ENCODE results near the gene LIMK1. TPM values are rescaled to one million over a fixed set of nuclear protein-coding genes. Genes with fewer than 3 reads are reported as not detected.
"Not testable (repeated sequence)": the region's sequence is repeated elsewhere in the genome, so short reads cannot be mapped to it uniquely, and the experiment has no call there.

Gene LIMK1
- total RNA-seq, 6 experiments from 2014 or later: 57.8 to 75.6 (median 67.2) TPM

DNA sequence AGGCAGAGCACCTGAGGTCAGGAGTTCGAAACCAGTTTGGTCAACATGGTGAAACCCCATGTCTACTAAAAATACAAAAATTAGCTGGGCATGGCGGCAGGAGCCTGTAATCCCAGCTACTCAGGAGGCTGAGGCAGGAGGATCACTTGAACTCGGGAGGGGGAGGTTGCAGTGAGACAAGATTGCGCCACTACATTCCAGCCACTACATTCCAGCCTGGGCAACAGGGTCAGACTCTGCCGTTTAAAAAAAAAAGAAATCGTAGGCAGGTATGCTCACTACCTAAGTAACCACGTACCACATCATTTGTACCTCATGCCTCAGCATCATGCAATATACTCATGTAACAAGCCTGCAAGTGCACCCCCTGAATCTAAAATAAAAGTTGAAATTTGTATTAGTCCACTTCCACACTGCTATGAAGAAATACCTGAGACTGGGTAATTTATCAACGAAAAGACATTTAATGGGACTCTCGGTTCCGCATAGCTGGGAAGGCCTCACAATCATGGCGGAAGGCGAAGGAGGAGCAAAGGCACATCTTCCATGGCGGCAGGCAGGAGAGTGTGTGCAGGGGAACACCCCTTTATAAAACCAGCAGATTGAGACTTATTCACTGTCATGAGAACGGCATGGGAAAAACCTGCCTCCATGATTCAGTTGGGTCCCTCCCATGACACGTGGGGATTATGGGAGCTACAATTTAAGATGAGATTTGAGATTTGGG, 82.4 kb downstream of the LIMK1 start:
- H3K4me3 Mint-ChIP-seq: no peak overlapping the region
- no peaks in the 10 kb centered on the region; the same call in 1 of the 2 replicates for H3K9me3 Mint-ChIP-seq
- H3K27ac Mint-ChIP-seq: no peak overlapping the region

DNA sequence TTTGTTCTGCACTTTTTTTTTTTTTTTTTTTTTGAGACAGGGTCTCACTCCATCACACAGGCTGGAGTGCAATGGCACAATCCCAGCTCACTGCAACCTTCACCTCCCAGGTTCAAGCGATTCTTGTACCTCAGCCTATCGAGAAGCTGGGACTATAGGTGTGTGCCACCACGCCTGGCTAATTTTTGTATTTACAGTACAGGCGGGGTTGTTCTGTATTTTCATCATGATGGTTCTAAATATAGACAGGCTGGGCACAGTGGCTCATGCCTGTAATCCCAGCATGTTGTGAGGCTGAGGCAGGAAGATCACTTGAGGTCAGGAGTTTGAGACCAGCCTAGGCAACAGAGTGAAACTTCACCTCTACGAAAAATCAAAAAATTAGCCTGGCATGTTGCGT, 83.7 kb downstream of the LIMK1 start:
- DNase-seq; H3K27ac Mint-ChIP-seq; H3K9me3 Mint-ChIP-seq; H3K36me3 Mint-ChIP-seq (ENCODE audit: low read depth); H3K4me3 Mint-ChIP-seq; H3K4me1 Mint-ChIP-seq (ENCODE audit: low read depth); H3K27me3 Mint-ChIP-seq (ENCODE audit: insufficient read depth): not testable (repeated sequence)

More for the DNA sequence above, 82.4 kb downstream of the LIMK1 start:
- no peaks in the 10 kb centered on the region for H3K4me1 Mint-ChIP-seq (ENCODE audit: low read depth)
- H3K36me3 Mint-ChIP-seq (ENCODE audit: low read depth): no peaks in the 10 kb centered on the region
- TF ChIP-seq, protein P1, sequence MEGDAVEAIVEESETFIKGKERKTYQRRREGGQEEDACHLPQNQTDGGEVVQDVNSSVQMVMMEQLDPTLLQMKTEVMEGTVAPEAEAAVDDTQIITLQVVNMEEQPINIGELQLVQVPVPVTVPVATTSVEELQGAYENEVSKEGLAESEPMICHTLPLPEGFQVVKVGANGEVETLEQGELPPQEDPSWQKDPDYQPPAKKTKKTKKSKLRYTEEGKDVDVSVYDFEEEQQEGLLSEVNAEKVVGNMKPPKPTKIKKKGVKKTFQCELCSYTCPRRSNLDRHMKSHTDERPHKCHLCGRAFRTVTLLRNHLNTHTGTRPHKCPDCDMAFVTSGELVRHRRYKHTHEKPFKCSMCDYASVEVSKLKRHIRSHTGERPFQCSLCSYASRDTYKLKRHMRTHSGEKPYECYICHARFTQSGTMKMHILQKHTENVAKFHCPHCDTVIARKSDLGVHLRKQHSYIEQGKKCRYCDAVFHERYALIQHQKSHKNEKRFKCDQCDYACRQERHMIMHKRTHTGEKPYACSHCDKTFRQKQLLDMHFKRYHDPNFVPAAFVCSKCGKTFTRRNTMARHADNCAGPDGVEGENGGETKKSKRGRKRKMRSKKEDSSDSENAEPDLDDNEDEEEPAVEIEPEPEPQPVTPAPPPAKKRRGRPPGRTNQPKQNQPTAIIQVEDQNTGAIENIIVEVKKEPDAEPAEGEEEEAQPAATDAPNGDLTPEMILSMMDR (IDR thresholded peaks at IDR 0.05): no peak
- H3K27me3 Mint-ChIP-seq (ENCODE audit: insufficient read depth): peaks cover 3% of the 10 kb centered on the region; the same call in 1 of the 2 replicates
- DNase-seq: no peak

Other genes starting within 250 kb of the LIMK1 start
- gene METTL27, start 241.3 kb upstream of the LIMK1 start, total RNA-seq (2021; fragmentation: NEBNext Ultra II Directional; extraction: Animal tissue kit (Norgen Biotek cat#: 25700)): 1 to 10 TPM; 3.9 to 7.2 (median 6.0) TPM
- gene TMEM270, start 222.6 kb upstream of the LIMK1 start, total RNA-seq (2021; fragmentation: NEBNext Ultra II Directional; extraction: Animal tissue kit (Norgen Biotek cat#: 25700)): not detected
- gene ELN, start 55.6 kb upstream of the LIMK1 start, total RNA-seq (2021; fragmentation: NEBNext Ultra II Directional; extraction: Animal tissue kit (Norgen Biotek cat#: 25700)): 10 to 100 TPM in 5 of 6 experiments, 1 to 10 TPM in 1; 4.7 to 25.8 (median 19.1) TPM
- gene EIF4H, start 90.6 kb downstream of the LIMK1 start, total RNA-seq (2021; fragmentation: NEBNext Ultra II Directional; extraction: Animal tissue kit (Norgen Biotek cat#: 25700)): 100 to 1,000 TPM; 344 to 392 (median 380) TPM
- gene LAT2, start 126.2 kb downstream of the LIMK1 start, total RNA-seq (2021; fragmentation: NEBNext Ultra II Directional; extraction: Animal tissue kit (Norgen Biotek cat#: 25700)): under 1 TPM; 0.28 to 0.78 (median 0.43) TPM
- gene RFC2, start 170.6 kb downstream of the LIMK1 start, total RNA-seq (2021; fragmentation: NEBNext Ultra II Directional; extraction: Animal tissue kit (Norgen Biotek cat#: 25700)): 10 to 100 TPM; 16.8 to 37.7 (median 34.0) TPM
- gene CLIP2, start 205.6 kb downstream of the LIMK1 start, total RNA-seq (2021; fragmentation: NEBNext Ultra II Directional; extraction: Animal tissue kit (Norgen Biotek cat#: 25700)): 10 to 100 TPM; 27.9 to 37.5 (median 34.5) TPM

Measured in HFFc6 (cell line).